MG63 (cell line): ENCODE measurements around the gene CKAP2L. TPM values are rescaled to one million over a fixed set of nuclear protein-coding genes. Genes with fewer than 3 reads are reported as not detected.

ENCODE experiments used
- DNase-seq: peaks from one replicate; pipeline ENCODE4 v3.0.0-alpha.2; 2020
- H3K27me3 ChIP-seq: fragments of 250-450 bp; sonication (Bioruptor Pico); 2 replicates; pipeline ENCODE4 v1.5.1; 2020; ENCODE audit warnings: mild to moderate bottlenecking, moderate library complexity
- H3K36me3 ChIP-seq: fragments of 250-450 bp; sonication (Bioruptor Pico); 2 replicates; pipeline ENCODE4 v1.5.1; 2020; ENCODE audit warnings: mild to moderate bottlenecking, moderate library complexity
- H3K4me3 ChIP-seq: fragments of 250-450 bp; sonication (Bioruptor Pico); 2 replicates; pipeline ENCODE4 v1.5.1; 2020; ENCODE audit warnings: mild to moderate bottlenecking, moderate library complexity
- H3K9me3 ChIP-seq: fragments of 250-450 bp; sonication (Bioruptor Pico); 2 replicates; pipeline ENCODE4 v1.5.1; 2020; ENCODE audit warnings: mild to moderate bottlenecking, moderate library complexity
- total RNA-seq: library from RNA; depleted of rRNA; stranded (reverse); fragments of >200 nt; shearing (Covaris generic); gene quantifications from 2 replicates; pipeline ENCODE4 v1.2.3, GENCODE V29; 2014; ENCODE audit warnings: low replicate concordance; rRNA removed

Gene CKAP2L
- total RNA-seq, 1 experiment from 2014 or later = 19.9 TPM

GRCh38 chr2:112688086-112688880 lies 76.1 kb downstream of the CKAP2L start:
- H3K9me3 ChIP-seq = no peaks in the 10 kb centered on the region
- peak; percentile 63 for DNase-seq
- H3K27me3 ChIP-seq = no peaks in the 10 kb centered on the region
- no peaks in the 10 kb centered on the region for H3K36me3 ChIP-seq
- no peak overlapping the region for H3K4me3 ChIP-seq

- Histone ChIP-seq H3K27me3 (no peaks in the 10 kb centered on the region), H3K4me3 (no peak overlapping the region), H3K36me3 (no peaks in the 10 kb centered on the region), H3K9me3 (no peaks in the 10 kb centered on the region)
- DNase-seq = no peak
These were observed 76.9 kb downstream of the CKAP2L start for GRCh38 chr2:112687522-112687921.

Other genes starting within 250 kb of the CKAP2L start
- gene POLR1B, start 222.1 kb downstream of the CKAP2L start, total RNA-seq = 20.5 and 69.1 TPM in 2 replicates
- 1.7 and 20.0 TPM in 2 replicates for gene CHCHD5, start 180.0 kb downstream of the CKAP2L start, total RNA-seq
- 117 and 129 TPM in 2 replicates for gene SLC20A1, start 118.7 kb downstream of the CKAP2L start, total RNA-seq
- not detected in 2 replicates for gene NT5DC4, start 43.6 kb downstream of the CKAP2L start, total RNA-seq
- gene IL1A, start 19.9 kb upstream of the CKAP2L start, total RNA-seq = 2.1 TPM in 1 of 2 replicates, not detected in the other
- 15.8 and 21.6 TPM in 2 replicates for gene IL1B, start 72.2 kb upstream of the CKAP2L start, total RNA-seq
- gene IL37, start 146.6 kb upstream of the CKAP2L start, total RNA-seq = 3.1 and 6.9 TPM in 2 replicates
- not detected in 2 replicates for gene IL36G, start 213.4 kb upstream of the CKAP2L start, total RNA-seq
- gene IL36A, start 240.8 kb upstream of the CKAP2L start, total RNA-seq = not detected in 2 replicates